Stimulated activated naive CD4-positive, alpha-beta T cell treated with Interleukin-2 at 50 U/mL for 16 hours (primary cell): ENCODE measurements around the gene AMHR2.

Experiments used
- DNase-seq: peaks from one replicate; lab custom pipeline; 2025; lab: John Stamatoyannopoulos, UW

The AMHR2 gene

GRCh38 chr12:53453953-53454640 is 30.4 kb downstream of the AMHR2 start:
- no peak for DNase-seq

- DNase-seq: no peak
These were observed 31.1 kb downstream of the AMHR2 start for GRCh38 chr12:53454707-53455106.

GRCh38 chr12:53456654-53457366 is 33.2 kb downstream of the AMHR2 start:
- no peak for DNase-seq

DNA sequence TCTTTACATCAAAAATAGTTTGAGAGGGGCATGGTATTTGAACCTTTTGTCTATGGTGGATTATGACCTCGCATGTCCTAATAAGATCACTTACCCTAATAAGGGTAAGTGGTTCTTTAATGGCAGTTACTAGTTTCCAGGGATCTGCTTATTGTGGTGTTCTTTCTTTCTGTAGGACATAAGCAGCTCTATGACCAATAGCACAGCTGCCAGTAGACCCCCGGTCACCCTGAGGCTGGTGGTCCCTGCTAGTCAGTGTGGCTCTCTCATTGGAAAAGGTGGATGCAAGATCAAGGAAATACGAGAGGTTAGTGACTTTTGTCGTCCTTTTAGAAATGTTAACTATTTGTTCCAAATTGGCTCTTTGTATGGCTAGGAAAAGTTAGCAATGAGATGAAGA is 35.4 kb downstream of the AMHR2 start:
- no peak for DNase-seq

DNA sequence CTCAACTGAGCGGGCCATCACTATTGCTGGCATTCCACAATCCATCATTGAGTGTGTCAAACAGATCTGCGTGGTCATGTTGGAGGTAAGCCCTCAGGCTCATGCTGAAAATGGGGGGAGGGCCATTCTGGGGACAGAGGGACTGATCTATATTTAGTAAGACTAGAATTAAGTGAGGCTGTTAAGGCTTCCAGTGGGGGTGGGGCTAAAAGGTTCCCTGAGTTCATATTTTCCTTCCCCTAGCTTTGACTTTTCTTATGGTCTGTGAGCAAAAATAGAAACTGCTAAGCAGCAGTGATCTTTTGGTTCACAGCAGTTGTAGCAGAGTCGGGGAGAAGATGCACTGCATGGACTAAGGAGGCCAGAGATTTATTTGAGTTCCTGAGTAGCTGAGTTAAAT is 37.4 kb downstream of the AMHR2 start:
- DNase-seq: no peak

- DNase-seq: no peak
These were observed 37.9 kb downstream of the AMHR2 start for GRCh38 chr12:53461591-53461990.

GRCh38 chr12:53462935-53463334 is 39.3 kb downstream of the AMHR2 start:
- no peak for DNase-seq

- no peak for DNase-seq
These were observed 40.3 kb downstream of the AMHR2 start for GRCh38 chr12:53463802-53464560.

GRCh38 chr12:53464685-53465418 is 41.2 kb downstream of the AMHR2 start:
- DNase-seq: no peak

GRCh38 chr12:53465679-53466078 is 42.0 kb downstream of the AMHR2 start:
- no peak for DNase-seq

DNA sequence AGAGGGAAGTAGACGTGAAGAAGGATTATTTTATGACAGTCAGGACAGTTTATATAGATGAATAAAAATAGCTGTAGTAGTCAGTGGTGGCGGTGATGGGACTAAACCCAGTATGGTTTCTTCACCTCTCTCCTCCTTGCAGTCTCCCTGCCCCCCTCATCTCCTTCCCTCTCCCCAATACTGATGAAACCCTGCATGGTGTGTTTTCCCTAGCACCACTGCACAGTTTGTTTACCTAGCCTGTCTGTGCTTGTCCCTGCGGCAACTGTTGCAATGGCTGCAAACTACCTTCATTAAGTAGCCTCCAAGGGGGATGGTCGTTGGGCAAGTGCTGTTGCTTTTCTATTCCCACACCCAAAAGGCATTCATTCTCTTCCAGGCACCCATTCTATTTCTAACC is 43.0 kb downstream of the AMHR2 start:
- no peak for DNase-seq

- no peak for DNase-seq
These were observed 43.4 kb downstream of the AMHR2 start for GRCh38 chr12:53467082-53467481.

- no peak for DNase-seq
These were observed 44.2 kb downstream of the AMHR2 start for GRCh38 chr12:53467880-53468279.

GRCh38 chr12:53468282-53468681 is 44.6 kb downstream of the AMHR2 start:
- no peak for DNase-seq

- no peak for DNase-seq
These were observed 48.5 kb downstream of the AMHR2 start for GRCh38 chr12:53472056-53472582.

- no peak for DNase-seq
These were observed 50.4 kb downstream of the AMHR2 start for GRCh38 chr12:53474077-53474476.

DNA sequence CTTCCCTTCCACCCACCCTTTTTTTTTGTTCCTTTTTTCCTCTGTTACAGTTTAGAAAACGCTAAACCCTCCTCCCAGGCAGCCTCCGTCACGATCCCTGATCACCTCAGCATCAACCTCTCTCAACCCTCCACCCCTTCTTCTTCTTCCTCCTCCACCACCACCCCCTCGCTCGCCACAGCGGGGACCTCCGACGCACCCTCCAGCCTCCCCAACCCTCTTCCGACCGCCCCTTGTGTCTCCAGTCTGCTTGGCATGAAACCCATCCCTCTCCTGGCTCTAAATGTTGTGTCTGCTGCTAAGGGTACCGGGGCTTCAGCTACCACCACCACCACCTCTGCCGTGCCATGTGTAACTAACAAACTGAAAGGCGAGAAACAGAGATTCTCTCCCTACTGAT is 51.2 kb downstream of the AMHR2 start:
- DNase-seq: no peak

DNA sequence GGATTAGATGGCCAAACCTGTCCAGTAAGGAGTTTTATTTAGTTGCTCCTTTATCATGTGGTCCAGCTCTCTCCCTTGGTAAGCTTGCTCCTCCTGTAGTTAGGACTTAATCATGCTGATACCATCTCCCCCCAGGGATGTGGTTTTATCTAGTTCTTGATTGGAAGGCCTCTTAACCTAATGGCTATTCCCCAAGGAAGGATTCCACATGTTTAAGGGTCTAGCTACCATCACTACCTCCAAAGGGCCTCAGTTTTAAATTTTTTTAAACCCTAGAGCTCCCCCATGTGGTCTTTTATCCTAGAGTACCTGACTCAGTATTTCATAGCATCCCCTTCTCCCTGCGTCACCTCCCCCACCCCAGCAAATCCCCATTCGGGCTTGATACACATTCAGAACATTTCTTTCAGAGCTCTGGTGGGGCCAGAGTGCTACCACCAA is 53.1 kb downstream of the AMHR2 start:
- no peak for DNase-seq

- no peak for DNase-seq
These were observed 55.2 kb downstream of the AMHR2 start for GRCh38 chr12:53478865-53479264.

DNA sequence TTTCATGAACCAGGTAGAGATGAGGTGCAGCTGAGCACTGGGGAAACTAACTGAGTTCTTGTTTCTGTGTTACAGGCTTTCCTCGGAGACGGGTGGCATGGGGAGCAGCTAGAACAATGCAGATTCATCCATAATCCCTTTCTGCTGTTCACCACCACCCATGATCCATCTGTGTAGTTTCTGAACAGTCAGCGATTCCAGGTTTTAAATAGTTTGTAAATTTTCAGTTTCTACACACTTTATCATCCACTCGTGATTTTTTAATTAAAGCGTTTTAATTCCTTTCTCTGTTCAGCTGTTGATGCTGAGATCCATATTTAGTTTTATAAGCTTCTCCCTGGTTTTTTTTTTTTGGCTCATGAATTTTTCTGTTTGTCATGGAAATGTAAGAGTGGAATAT is 55.7 kb downstream of the AMHR2 start:
- DNase-seq: no peak

GRCh38 chr12:53480491-53481442 is 57.1 kb downstream of the AMHR2 start:
- no peak for DNase-seq
